B cell (primary cell): Measurements from ENCODE around the gene KRT4. TPM values are rescaled to one million over a fixed set of nuclear protein-coding genes. Genes with fewer than 3 reads are reported as not detected.

ENCODE experiments used
- ATAC-seq: fragments of 200-7000 bp; cut with Tn5 transposase; one replicate; pipeline ENCODE4 v1.10.0; 2021; ENCODE audit warnings: low read depth, mild to moderate bottlenecking, moderate number of reproducible peaks, moderate library complexity
- CTCF ChIA-PET: fragments of 350-600 bp; sonication (Branson Sonifier 250); formaldehyde crosslinking; loops from one replicate; lab custom pipeline; 2021; ENCODE audit warnings: antibody characterized with exemption, inconsistent platforms; lab: Charles Lee
- POLR2A ChIA-PET: fragments of 350-600 bp; sonication (Branson Sonifier 250); formaldehyde crosslinking; loops from one replicate; lab custom pipeline; 2021; ENCODE audit warnings: antibody characterized with exemption; lab: Charles Lee
- DNase-seq: peaks from one replicate; pipeline ENCODE4 v3.0.0; 2013
- H2AFZ ChIP-seq: 2 replicates; pipeline ENCODE4 v1.6.1; 2012; ENCODE audit warnings: mild to moderate bottlenecking, low read depth, low read length; ENCODE audit not compliant: insufficient read depth, poor library complexity, severe bottlenecking
- H3K27ac ChIP-seq, 2 donors: 1 replicate in 1 of 2; 2 replicates in 1 of 2; pipeline ENCODE4 v1.5.1; 2012 to 2013; ENCODE audit warnings: low read length in 2 of 2, mild to moderate bottlenecking in 2 of 2, moderate library complexity in 1 of 2
- H3K27me3 ChIP-seq, 4 experiments: fragments of 200-600 bp in 1 of 4; sonication (generic) in 1 of 4; replicated peaks in 1 of 4; 1 replicate in 2 of 4; 2 replicates in 2 of 4; pipeline versions ENCODE4 v1.6.1 to v1.7.0; 2013 to 2016; ENCODE audit warnings: low read length in 3 of 4, mild to moderate bottlenecking in 2 of 4, mixed read lengths in 1 of 4, moderate library complexity in 1 of 4; ENCODE audit not compliant: insufficient read depth in 4 of 4, control insufficient read depth in 3 of 4; ENCODE audit errors: control extremely low read depth in 1 of 4
- H3K36me3 ChIP-seq, 2 experiments: replicated peaks in 1 of 2; 1 replicate in 1 of 2; 2 replicates in 1 of 2; pipeline versions ENCODE4 v1.6.1 to v1.7.1; 2013; ENCODE audit warnings: low read length in 1 of 2; ENCODE audit not compliant: insufficient read depth in 2 of 2, control insufficient read depth in 1 of 2; ENCODE audit errors: control extremely low read depth in 1 of 2, extremely low read depth in 1 of 2
- H3K4me1 ChIP-seq, 2 donors: fragments of 200-600 bp in 1 of 2; sonication (generic) in 1 of 2; 1 replicate in 1 of 2; 2 replicates in 1 of 2; pipeline versions ENCODE4 v1.5.1 to v1.6.1; 2013 to 2017; ENCODE audit warnings: low read length in 2 of 2; ENCODE audit not compliant: control insufficient read depth in 2 of 2, insufficient read depth in 2 of 2
- H3K4me2 ChIP-seq: replicated peaks from 2 replicates; pipeline ENCODE3; 2012; ENCODE audit warnings: mild to moderate bottlenecking, low read depth, low read length; ENCODE audit not compliant: poor library complexity, severe bottlenecking
- H3K4me3 ChIP-seq, 5 experiments: fragments of 200-600 bp in 1 of 5; sonication (generic) in 1 of 5; 1 replicate in 3 of 5; 2 replicates in 2 of 5; pipeline versions ENCODE4 v1.5.1 to v1.7.0; 2011 to 2016; ENCODE audit warnings: low read length in 4 of 5, mild to moderate bottlenecking in 4 of 5, low read depth in 2 of 5, control low read depth in 1 of 5, moderate library complexity in 1 of 5; ENCODE audit not compliant: insufficient read depth in 1 of 5; ENCODE audit errors: control extremely low read depth in 1 of 5, extremely low read depth in 1 of 5
- H3K79me2 ChIP-seq: fragments of 200-600 bp; sonication (generic); one replicate; pipeline ENCODE4 v1.6.0; 2016; ENCODE audit warnings: low read length; ENCODE audit not compliant: control insufficient read depth, insufficient read depth
- H3K9ac ChIP-seq: fragments of 200-600 bp; sonication (generic); 2 replicates; pipeline ENCODE4 v1.6.1; 2017; ENCODE audit warnings: mild to moderate bottlenecking, low read length, moderate library complexity
- H3K9me3 ChIP-seq, 3 donors: one replicate each; pipeline versions ENCODE4 v1.6.1 to v1.7.1; 2013; ENCODE audit warnings: low read length in 2 of 3; ENCODE audit not compliant: control insufficient read depth in 2 of 3, insufficient read depth in 1 of 3; ENCODE audit errors: control extremely low read depth in 1 of 3
- H4K20me1 ChIP-seq: 2 replicates; pipeline ENCODE4 v1.6.0; 2012; ENCODE audit warnings: mild to moderate bottlenecking, low read length; ENCODE audit not compliant: insufficient read depth, control insufficient read depth, poor library complexity, severe bottlenecking
- H3K27ac Mint-ChIP-seq: one replicate; pipeline ENCODE4 v1.8.0; 2021; ENCODE audit warnings: mixed read lengths
- H3K27me3 Mint-ChIP-seq: one replicate; pipeline ENCODE4 v1.8.0; 2021; ENCODE audit warnings: mixed read lengths
- H3K4me1 Mint-ChIP-seq: one replicate; pipeline ENCODE4 v1.8.0; 2021; ENCODE audit warnings: mixed read lengths
- H3K4me3 Mint-ChIP-seq: one replicate; pipeline ENCODE4 v1.8.0; 2021; ENCODE audit warnings: mixed read lengths
- H3K9me3 Mint-ChIP-seq: one replicate; pipeline ENCODE4 v1.8.0; 2022; ENCODE audit warnings: mixed read lengths; ENCODE audit not compliant: insufficient read depth
- EZH2 ChIP-seq: IDR thresholded peaks from 2 replicates; pipeline ENCODE4 v1.6.1; 2012; ENCODE audit warnings: borderline replicate concordance, low read depth, mild to moderate bottlenecking, moderate library complexity, low read length; ENCODE audit not compliant: insufficient read depth, poor library complexity, severe bottlenecking
- WGBS: methylation state at CpG from one replicate; pipeline ENCODE4 v1.1.5; 2013; ENCODE audit warnings: missing lambda C conversion rate; ENCODE audit not compliant: insufficient coverage; 5-methylcytosine and 5-hydroxymethylcytosine counted together
- intact Hi-C: fragments of 100-400 bp; cut with micrococcal nuclease; formaldehyde crosslinking; loops from one replicate; pipeline ENCODE4 v1.10.0; 2022
- polyA plus RNA-seq: library from polyadenylated mRNA; depleted of rRNA; stranded (reverse); fragments of >200 nt; gene quantifications from 2 replicates; pipeline ENCODE4 v1.2.3, GENCODE V29; 2012
- total RNA-seq, 2 donors: library from RNA; stranded (reverse); fragments of 120-200 nt in 1 of 2; gene quantifications; 1 replicate in 1 of 2; 2 replicates in 1 of 2; pipeline versions ENCODE4 v1.2.3 to v1.2.4, GENCODE V29; 2013 to 2022
- TF ChIP-seq, protein P1 (sequence below): fragments of 200-600 bp; IDR thresholded peaks from one replicate; pipeline ENCODE4 v1.8.0; 2022; ENCODE audit warnings: antibody characterized with exemption, mild to moderate bottlenecking

Gene KRT4
- total and polyA plus RNA-seq, 2 donors (not counting 1 experiment from before 2014, with no cell fraction given): not detected

DNA sequence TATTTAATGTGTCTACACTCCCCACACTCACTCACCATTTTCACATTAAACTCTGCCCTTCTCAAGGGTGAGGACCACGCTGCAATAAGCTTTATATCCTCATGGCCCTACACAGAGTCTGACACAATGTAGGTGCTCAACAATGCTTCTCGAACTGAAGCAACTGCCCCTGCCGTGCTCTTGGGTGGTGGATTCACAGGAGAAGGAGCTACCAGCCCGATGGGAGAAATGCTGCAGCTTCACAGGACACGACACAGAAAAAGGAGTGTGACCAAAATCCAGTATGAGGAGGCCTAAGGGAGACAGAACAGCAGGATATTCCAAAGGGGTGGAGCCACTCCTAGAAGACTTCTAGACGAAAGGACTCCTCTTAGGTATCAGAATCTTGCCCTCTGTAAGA, 11.5 kb downstream of the KRT4 start:
- Histone ChIP-seq H3K36me3 (no peaks in the 10 kb centered on the region), H3K79me2 (no peaks in the 10 kb centered on the region), H3K4me3 (no peak overlapping the region), H3K9ac (no peak overlapping the region), H3K4me2 (no peak overlapping the region), H4K20me1 (no peaks in the 10 kb centered on the region), H3K27ac (no peak overlapping the region), H3K9me3 (no peaks in the 10 kb centered on the region), H2AFZ (no peak overlapping the region), H3K27me3 (peaks cover 0 to 5% (median 0%) of the 10 kb centered on the region in 4 experiments), H3K4me1 (no peaks in the 10 kb centered on the region)
- Mint-ChIP-seq H3K27me3 (peaks cover 37% of the 10 kb centered on the region), H3K9me3 (no peaks in the 10 kb centered on the region), H3K27ac (no peak overlapping the region), H3K4me3 (no peak overlapping the region), H3K4me1 (no peaks in the 10 kb centered on the region)
- DNase-seq (no peak), ATAC-seq (no peak)
- WGBS: 73% methylated on average over 4 of the region's 6 CpGs
- CTCF ChIA-PET: no interaction called here
- intact Hi-C loops: no loop called here
- POLR2A ChIA-PET: no interaction called here
- TF ChIP-seq, protein P1, sequence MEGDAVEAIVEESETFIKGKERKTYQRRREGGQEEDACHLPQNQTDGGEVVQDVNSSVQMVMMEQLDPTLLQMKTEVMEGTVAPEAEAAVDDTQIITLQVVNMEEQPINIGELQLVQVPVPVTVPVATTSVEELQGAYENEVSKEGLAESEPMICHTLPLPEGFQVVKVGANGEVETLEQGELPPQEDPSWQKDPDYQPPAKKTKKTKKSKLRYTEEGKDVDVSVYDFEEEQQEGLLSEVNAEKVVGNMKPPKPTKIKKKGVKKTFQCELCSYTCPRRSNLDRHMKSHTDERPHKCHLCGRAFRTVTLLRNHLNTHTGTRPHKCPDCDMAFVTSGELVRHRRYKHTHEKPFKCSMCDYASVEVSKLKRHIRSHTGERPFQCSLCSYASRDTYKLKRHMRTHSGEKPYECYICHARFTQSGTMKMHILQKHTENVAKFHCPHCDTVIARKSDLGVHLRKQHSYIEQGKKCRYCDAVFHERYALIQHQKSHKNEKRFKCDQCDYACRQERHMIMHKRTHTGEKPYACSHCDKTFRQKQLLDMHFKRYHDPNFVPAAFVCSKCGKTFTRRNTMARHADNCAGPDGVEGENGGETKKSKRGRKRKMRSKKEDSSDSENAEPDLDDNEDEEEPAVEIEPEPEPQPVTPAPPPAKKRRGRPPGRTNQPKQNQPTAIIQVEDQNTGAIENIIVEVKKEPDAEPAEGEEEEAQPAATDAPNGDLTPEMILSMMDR: no peak
- TF ChIP-seq EZH2: no peak

DNA sequence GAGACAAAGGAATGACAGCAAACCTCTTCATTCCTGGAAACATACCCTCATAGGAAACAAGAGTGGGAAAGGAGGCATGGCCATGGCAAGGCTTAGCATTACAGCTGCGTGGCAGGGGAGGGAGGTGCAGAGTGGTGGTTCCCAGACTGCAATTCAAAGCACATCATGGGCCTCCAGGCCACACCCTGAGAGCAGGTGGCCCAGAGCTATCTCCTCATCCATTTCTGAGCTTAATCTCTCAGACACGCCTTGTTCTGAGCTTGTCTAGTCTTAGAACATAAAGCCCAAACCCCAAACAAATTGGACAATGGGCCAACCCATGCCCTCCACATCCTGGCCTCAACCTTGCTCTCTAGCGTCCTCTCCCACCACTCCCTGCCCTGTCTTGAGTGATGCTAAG, 12.1 kb downstream of the KRT4 start:
- WGBS: 81% methylated on average over 3 of the region's 3 CpGs
- no peak for ATAC-seq
- H3K4me1 ChIP-seq: no peaks in the 10 kb centered on the region
- H3K4me2 ChIP-seq: no peak overlapping the region
- no peak overlapping the region for H3K4me3 ChIP-seq
- H3K27ac ChIP-seq: no peak overlapping the region
- no peak overlapping the region for H2AFZ ChIP-seq
- TF ChIP-seq, protein P1: no peak
- no peak for TF ChIP-seq EZH2
- intact Hi-C loops: no loop called here
- CTCF ChIA-PET: interaction anchor here (1.1 kb wide), 1 partner anchor 78 kb away, joined by 3 read pairs; no protein-coding TSS in a partner anchor
- H3K4me3 Mint-ChIP-seq: no peak overlapping the region
- no peaks in the 10 kb centered on the region for H4K20me1 ChIP-seq
- H3K9me3 ChIP-seq: no peaks in the 10 kb centered on the region
- no peak overlapping the region for H3K27ac Mint-ChIP-seq
- H3K27me3 ChIP-seq: peaks cover 0 to 5% (median 0%) of the 10 kb centered on the region in 4 experiments
- H3K9ac ChIP-seq: no peak overlapping the region
- H3K27me3 Mint-ChIP-seq: peaks cover 37% of the 10 kb centered on the region
- POLR2A ChIA-PET: no interaction called here
- no peaks in the 10 kb centered on the region for H3K36me3 ChIP-seq
- no peak for DNase-seq
- no peaks in the 10 kb centered on the region for H3K9me3 Mint-ChIP-seq
- H3K4me1 Mint-ChIP-seq: no peaks in the 10 kb centered on the region
- H3K79me2 ChIP-seq: no peaks in the 10 kb centered on the region
